WTC11 (cell line): ENCODE measurements around the gene ARHGAP8. TPM values are rescaled to one million over a fixed set of nuclear protein-coding genes. Genes with fewer than 3 reads are reported as not detected.

Source experiments
- ATAC-seq: fragments of 200-7000 bp; cut with Tn5 transposase; 2 replicates; pipeline ENCODE4 v1.10.0; 2021; ENCODE audit warnings: mild to moderate bottlenecking, moderate library complexity
- CTCF ChIA-PET: fragments of 300-600 bp; sonication (Branson Sonifier 250); formaldehyde crosslinking; loops from one replicate; lab custom pipeline; 2021; ENCODE audit warnings: antibody characterized with exemption; lab: Charles Lee
- POLR2A ChIA-PET: fragments of 350-600 bp; sonication (Branson Sonifier 250); formaldehyde crosslinking; loops from one replicate; lab custom pipeline; 2021; ENCODE audit warnings: antibody characterized with exemption; lab: Charles Lee
- DNase-seq: peaks from one replicate; pipeline ENCODE4 v3.0.0; 2021; ENCODE audit warnings: low spot score
- H3K27ac Mint-ChIP-seq: 2 replicates; pipeline ENCODE4 v1.8.0; 2021; ENCODE audit warnings: mixed read lengths
- H3K27me3 Mint-ChIP-seq: 2 replicates; pipeline ENCODE4 v1.8.0; 2021; ENCODE audit warnings: low read depth, mild to moderate bottlenecking, moderate library complexity, mixed read lengths
- H3K36me3 Mint-ChIP-seq: 2 replicates; pipeline ENCODE4 v1.8.0; 2021; ENCODE audit warnings: mixed read lengths
- H3K4me1 Mint-ChIP-seq: 2 replicates; pipeline ENCODE4 v1.8.0; 2022; ENCODE audit warnings: mixed read lengths
- H3K4me3 Mint-ChIP-seq: 2 replicates; pipeline ENCODE4 v1.8.0; 2021; ENCODE audit warnings: mild to moderate bottlenecking, moderate library complexity, mixed read lengths
- H3K9me3 Mint-ChIP-seq: 2 replicates; pipeline ENCODE4 v1.8.0; 2021; ENCODE audit warnings: mixed read lengths
- ELF4 ChIP-seq: sonication (generic); formaldehyde crosslinking; IDR thresholded peaks from 2 replicates; pipeline ENCODE4 v1.8.1; 2022; ENCODE audit warnings: low read depth, mild to moderate bottlenecking, moderate library complexity, missing genetic modification reagents
- IRF2 ChIP-seq: sonication (generic); formaldehyde crosslinking; IDR thresholded peaks from 2 replicates; pipeline ENCODE4 v1.8.0; 2022; ENCODE audit warnings: low read depth, missing genetic modification reagents, borderline replicate concordance
- JAZF1 ChIP-seq: fragments of 250-450 bp; sonication (Bioruptor Pico); IDR thresholded peaks from 2 replicates; pipeline ENCODE4 v1.9.0; 2021; ENCODE audit warnings: moderate library complexity, mild to moderate bottlenecking, inconsistent platforms
- RELA ChIP-seq: sonication (generic); formaldehyde crosslinking; IDR thresholded peaks from 2 replicates; pipeline ENCODE4 v1.8.1; 2022; ENCODE audit warnings: missing genetic modification reagents, mild to moderate bottlenecking, borderline replicate concordance
- ZBTB21 ChIP-seq: sonication (generic); formaldehyde crosslinking; IDR thresholded peaks from 2 replicates; pipeline ENCODE4 v1.8.1; 2023; ENCODE audit warnings: mild to moderate bottlenecking, missing genetic modification reagents, borderline replicate concordance
- total RNA-seq: library from RNA; stranded (reverse); gene quantifications from 3 replicates; pipeline ENCODE4 v1.2.3, GENCODE V29; 2021
- TF ChIP-seq, protein P1 (sequence below): fragments of 250-450 bp; sonication (Bioruptor Pico); conservative IDR thresholded peaks from 2 replicates; pipeline ENCODE4 v1.9.0; 2021; ENCODE audit warnings: mild to moderate bottlenecking
- TF ChIP-seq, protein P2 (sequence below): sonication (generic); formaldehyde crosslinking; conservative IDR thresholded peaks from 2 replicates; pipeline ENCODE4 v1.8.1; 2022; ENCODE audit warnings: mild to moderate bottlenecking, missing genetic modification reagents
- TF ChIP-seq, protein P3 (sequence below): sonication (generic); formaldehyde crosslinking; IDR thresholded peaks from 2 replicates; pipeline ENCODE4 v1.8.0; 2022; ENCODE audit warnings: missing genetic modification reagents
- TF ChIP-seq, protein P4 (sequence below): fragments of 250-450 bp; sonication (Bioruptor Pico); IDR thresholded peaks from 2 replicates; pipeline ENCODE4 v1.9.0; 2021; ENCODE audit warnings: mild to moderate bottlenecking
- TF ChIP-seq, protein P5 (sequence below): fragments of 250-450 bp; sonication (Bioruptor Pico); IDR thresholded peaks from 2 replicates; pipeline ENCODE4 v1.9.0; 2021; ENCODE audit warnings: mild to moderate bottlenecking
- TF ChIP-seq, protein P6 (sequence below): fragments of 250-450 bp; sonication (Bioruptor Pico); IDR thresholded peaks from 2 replicates; pipeline ENCODE4 v1.9.0; 2021; ENCODE audit warnings: moderate library complexity, mild to moderate bottlenecking, inconsistent platforms, borderline replicate concordance

Gene ARHGAP8
- total RNA-seq, 1 experiment from 2014 or later: 61.4 TPM

DNA sequence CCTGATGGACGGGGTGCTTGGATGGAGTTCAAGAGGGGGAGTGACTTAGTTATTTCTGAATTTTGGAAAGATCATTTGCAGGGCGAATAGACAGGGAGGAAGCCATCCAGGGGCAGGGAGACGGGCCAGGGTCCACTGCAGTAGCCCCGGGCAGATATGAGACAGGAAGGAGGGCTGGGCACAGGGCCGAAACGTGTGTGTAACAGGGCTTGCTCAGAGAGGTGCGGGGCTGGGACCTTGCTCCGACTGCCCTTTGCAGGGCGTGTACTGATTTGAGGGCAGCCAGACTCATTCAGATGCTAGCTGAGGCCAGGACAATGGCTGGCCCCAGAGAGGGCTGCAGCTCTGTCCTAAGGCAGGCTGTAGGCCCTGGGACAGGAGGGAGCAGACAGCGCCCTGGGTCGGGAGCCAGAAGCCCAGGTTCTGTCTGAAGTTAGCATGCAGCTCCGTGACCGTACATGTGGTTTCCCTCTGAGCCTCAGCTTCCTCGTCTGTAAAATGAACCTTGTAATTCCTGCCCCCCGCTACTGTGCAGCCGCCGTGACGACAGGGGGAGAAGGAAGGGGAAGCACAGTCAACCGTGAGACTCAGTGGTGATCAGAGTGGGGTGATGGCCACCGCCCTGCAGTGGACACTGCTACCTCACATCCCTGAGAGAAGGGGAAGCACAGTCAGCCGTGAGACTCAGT lies 154.0 kb downstream of the ARHGAP8 start:
- H3K4me3 Mint-ChIP-seq: no peak overlapping the region
- H3K27ac Mint-ChIP-seq: 0 out of 2 replicates have a peak overlapping the region, but pooled peaks have one; percentile 21
- ChIA-PET POLR2A (no interaction called here), CTCF (no interaction called here)
- no peak for DNase-seq
- peaks cover 32% of the 10 kb centered on the region for H3K9me3 Mint-ChIP-seq
- H3K27me3 Mint-ChIP-seq: no peaks in the 10 kb centered on the region; the same call in 1 of the 2 replicates
- peaks cover 87% of the 10 kb centered on the region for H3K36me3 Mint-ChIP-seq
- ATAC-seq: no peak
- H3K4me1 Mint-ChIP-seq: no peaks in the 10 kb centered on the region
- TF ChIP-seq, protein P1, sequence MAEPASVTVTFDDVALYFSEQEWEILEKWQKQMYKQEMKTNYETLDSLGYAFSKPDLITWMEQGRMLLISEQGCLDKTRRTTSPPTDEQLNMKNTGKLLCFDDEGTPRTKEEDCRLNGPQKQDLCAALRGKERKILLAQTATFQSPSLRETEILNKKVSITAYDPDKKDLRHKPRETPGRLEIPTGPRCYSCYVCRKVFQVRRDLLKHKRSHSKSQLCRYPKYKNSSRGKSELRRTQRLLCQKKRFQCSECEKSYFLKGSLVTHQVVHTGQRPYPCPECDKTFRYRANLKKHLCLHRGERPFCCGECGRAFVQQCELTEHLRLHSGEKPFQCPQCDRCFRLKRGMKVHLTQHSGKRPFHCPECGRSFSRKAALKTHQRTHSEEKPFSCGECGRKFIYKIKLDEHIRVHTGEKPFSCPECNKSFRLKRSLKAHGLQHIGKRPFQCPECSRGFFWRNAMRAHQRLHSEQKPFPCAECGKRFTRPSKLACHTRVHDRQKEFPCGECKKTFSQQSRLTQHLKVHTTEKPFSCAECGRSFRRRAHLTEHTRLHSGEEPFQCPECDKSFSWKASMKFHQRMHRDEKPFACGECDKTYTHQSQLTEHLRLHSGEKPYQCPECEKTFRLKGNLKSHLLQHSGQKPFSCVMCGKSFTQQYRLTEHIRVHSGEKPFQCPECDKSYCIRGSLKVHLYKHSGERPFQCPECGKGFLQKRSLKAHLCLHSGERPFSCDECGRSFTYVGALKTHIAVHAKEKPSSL (CRISPR knock-in tag): no peak
- no peak for TF ChIP-seq ELF4
- TF ChIP-seq, protein P2, sequence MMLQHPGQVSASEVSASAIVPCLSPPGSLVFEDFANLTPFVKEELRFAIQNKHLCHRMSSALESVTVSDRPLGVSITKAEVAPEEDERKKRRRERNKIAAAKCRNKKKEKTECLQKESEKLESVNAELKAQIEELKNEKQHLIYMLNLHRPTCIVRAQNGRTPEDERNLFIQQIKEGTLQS (CRISPR knock-in tag): no peak

DNA sequence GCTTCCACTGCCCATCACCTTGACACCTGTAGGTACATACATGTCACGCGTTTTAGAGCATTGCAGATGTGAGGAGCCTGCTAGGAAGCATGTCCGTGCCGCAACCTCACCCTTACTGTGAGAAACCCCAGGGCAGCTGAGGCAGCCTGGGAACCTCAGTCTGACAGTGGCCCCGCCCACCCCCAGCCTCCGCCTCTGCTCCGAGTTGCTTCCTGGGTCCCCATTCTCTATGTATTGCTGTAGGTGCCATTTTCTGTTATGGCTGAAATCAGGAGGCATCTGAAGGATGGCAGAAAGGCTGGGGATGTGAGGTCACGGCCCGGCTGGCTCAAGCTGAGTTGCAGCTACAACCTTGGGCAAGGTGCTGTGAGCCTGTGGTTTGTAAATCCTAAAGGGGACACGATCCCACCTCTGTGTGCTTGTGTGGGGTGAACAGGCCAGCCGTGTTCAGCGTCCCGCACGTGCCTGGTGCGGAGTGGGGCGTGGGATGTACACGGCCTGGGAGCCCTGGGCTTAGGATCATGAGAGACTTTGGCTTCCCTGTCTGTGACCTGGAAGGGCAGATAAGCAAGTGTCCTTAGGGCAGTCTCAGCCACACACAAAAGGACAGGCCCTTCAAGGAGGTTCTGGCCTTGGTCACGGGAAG lies 154.7 kb downstream of the ARHGAP8 start:
- Mint-ChIP-seq H3K4me3 (no peak overlapping the region), H3K4me1 (no peaks in the 10 kb centered on the region), H3K27ac (no peak overlapping the region; the same call in 1 of the 2 replicates), H3K9me3 (peaks cover 32% of the 10 kb centered on the region), H3K27me3 (no peaks in the 10 kb centered on the region; the same call in 1 of the 2 replicates), H3K36me3 (peaks cover 87% of the 10 kb centered on the region)
- no peak for DNase-seq
- ChIA-PET CTCF (interaction anchor here (0.5 kb wide), 1 partner anchor 518 kb away, joined by 5 read pairs; no protein-coding TSS in a partner anchor), POLR2A (no interaction called here)
- TF ChIP-seq IRF2 (CRISPR knock-in tag) (no peak), RELA (no peak), JAZF1 (CRISPR knock-in tag) (no peak), ZBTB21 (CRISPR knock-in tag) (no peak)
- TF ChIP-seq, protein P3, sequence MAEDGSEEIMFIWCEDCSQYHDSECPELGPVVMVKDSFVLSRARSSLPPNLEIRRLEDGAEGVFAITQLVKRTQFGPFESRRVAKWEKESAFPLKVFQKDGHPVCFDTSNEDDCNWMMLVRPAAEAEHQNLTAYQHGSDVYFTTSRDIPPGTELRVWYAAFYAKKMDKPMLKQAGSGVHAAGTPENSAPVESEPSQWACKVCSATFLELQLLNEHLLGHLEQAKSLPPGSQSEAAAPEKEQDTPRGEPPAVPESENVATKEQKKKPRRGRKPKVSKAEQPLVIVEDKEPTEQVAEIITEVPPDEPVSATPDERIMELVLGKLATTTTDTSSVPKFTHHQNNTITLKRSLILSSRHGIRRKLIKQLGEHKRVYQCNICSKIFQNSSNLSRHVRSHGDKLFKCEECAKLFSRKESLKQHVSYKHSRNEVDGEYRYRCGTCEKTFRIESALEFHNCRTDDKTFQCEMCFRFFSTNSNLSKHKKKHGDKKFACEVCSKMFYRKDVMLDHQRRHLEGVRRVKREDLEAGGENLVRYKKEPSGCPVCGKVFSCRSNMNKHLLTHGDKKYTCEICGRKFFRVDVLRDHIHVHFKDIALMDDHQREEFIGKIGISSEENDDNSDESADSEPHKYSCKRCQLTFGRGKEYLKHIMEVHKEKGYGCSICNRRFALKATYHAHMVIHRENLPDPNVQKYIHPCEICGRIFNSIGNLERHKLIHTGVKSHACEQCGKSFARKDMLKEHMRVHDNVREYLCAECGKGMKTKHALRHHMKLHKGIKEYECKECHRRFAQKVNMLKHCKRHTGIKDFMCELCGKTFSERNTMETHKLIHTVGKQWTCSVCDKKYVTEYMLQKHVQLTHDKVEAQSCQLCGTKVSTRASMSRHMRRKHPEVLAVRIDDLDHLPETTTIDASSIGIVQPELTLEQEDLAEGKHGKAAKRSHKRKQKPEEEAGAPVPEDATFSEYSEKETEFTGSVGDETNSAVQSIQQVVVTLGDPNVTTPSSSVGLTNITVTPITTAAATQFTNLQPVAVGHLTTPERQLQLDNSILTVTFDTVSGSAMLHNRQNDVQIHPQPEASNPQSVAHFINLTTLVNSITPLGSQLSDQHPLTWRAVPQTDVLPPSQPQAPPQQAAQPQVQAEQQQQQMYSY (CRISPR knock-in tag): no peak
- TF ChIP-seq, protein P4, sequence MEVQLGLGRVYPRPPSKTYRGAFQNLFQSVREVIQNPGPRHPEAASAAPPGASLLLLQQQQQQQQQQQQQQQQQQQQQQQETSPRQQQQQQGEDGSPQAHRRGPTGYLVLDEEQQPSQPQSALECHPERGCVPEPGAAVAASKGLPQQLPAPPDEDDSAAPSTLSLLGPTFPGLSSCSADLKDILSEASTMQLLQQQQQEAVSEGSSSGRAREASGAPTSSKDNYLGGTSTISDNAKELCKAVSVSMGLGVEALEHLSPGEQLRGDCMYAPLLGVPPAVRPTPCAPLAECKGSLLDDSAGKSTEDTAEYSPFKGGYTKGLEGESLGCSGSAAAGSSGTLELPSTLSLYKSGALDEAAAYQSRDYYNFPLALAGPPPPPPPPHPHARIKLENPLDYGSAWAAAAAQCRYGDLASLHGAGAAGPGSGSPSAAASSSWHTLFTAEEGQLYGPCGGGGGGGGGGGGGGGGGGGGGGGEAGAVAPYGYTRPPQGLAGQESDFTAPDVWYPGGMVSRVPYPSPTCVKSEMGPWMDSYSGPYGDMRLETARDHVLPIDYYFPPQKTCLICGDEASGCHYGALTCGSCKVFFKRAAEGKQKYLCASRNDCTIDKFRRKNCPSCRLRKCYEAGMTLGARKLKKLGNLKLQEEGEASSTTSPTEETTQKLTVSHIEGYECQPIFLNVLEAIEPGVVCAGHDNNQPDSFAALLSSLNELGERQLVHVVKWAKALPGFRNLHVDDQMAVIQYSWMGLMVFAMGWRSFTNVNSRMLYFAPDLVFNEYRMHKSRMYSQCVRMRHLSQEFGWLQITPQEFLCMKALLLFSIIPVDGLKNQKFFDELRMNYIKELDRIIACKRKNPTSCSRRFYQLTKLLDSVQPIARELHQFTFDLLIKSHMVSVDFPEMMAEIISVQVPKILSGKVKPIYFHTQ: no peak
- TF ChIP-seq, protein P5, sequence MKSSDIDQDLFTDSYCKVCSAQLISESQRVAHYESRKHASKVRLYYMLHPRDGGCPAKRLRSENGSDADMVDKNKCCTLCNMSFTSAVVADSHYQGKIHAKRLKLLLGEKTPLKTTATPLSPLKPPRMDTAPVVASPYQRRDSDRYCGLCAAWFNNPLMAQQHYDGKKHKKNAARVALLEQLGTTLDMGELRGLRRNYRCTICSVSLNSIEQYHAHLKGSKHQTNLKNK (CRISPR knock-in tag): no peak
- TF ChIP-seq, protein P6, sequence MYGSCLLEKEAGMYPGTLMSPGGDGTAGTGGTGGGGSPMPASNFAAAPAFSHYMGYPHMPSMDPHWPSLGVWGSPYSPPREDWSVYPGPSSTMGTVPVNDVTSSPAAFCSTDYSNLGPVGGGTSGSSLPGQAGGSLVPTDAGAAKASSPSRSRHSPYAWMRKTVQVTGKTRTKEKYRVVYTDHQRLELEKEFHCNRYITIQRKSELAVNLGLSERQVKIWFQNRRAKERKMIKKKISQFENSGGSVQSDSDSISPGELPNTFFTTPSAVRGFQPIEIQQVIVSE (CRISPR knock-in tag): no peak
- TF ChIP-seq, protein P1 (CRISPR knock-in tag): no peak
- ATAC-seq: no peak
